NT2/D1 (cell line): ENCODE measurements around the gene NDUFS5.

Source experiments
- YY1 ChIP-seq: IDR thresholded peaks from 2 replicates; pipeline ENCODE4 v1.6.1; 2011; ENCODE audit not compliant: insufficient read length, insufficient read depth
- ZNF274 ChIP-seq: IDR thresholded peaks from 2 replicates; pipeline ENCODE4 v1.6.1; 2011; ENCODE audit warnings: mild to moderate bottlenecking, low read depth, low read length

GRCh38 chr1:38990738-38991637 lies 35.2 kb upstream of the NDUFS5 start, which contains the start of gene AKIRIN1:
- peak; percentile 68 for TF ChIP-seq YY1
- no peak for TF ChIP-seq ZNF274
